H9 (cell line): ENCODE measurements around the gene HGF. TPM values are rescaled to one million over a fixed set of nuclear protein-coding genes. Genes with fewer than 3 reads are reported as not detected.
A peak's percentile ranks its signal among the peaks of the same experiment; 100 is the strongest.

ENCODE experiments used
- DNase-seq: peaks from one replicate; pipeline ENCODE4 v3.0.0-alpha.2; 2017
- H2AFZ ChIP-seq: one replicate; pipeline ENCODE4 v1.6.1; 2013; ENCODE audit warnings: mild to moderate bottlenecking, low read length, control low read depth, moderate library complexity
- H2AK5ac ChIP-seq: 2 replicates; pipeline ENCODE4 v1.6.1; 2013; ENCODE audit warnings: low read length, control low read depth, mixed read lengths; ENCODE audit not compliant: insufficient read length
- H2BK120ac ChIP-seq: one replicate; pipeline ENCODE4 v1.6.1; 2013; ENCODE audit warnings: low read depth, mild to moderate bottlenecking, low read length, control low read depth, inconsistent platforms; ENCODE audit not compliant: poor library complexity, severe bottlenecking
- H2BK12ac ChIP-seq: 2 replicates; pipeline ENCODE4 v1.6.1; 2013; ENCODE audit warnings: low read length, control low read depth, mixed read lengths, low read depth; ENCODE audit not compliant: insufficient read length
- H2BK15ac ChIP-seq: 2 replicates; pipeline ENCODE4 v1.6.1; 2013; ENCODE audit warnings: low read depth, low read length, control low read depth
- H2BK20ac ChIP-seq: one replicate; pipeline ENCODE4 v1.6.1; 2013; ENCODE audit warnings: low read depth, mild to moderate bottlenecking, low read length, control low read depth, inconsistent platforms; ENCODE audit not compliant: poor library complexity, severe bottlenecking
- H2BK5ac ChIP-seq: 2 replicates; pipeline ENCODE4 v1.6.1; 2013; ENCODE audit warnings: low read length, control low read depth, mixed read lengths; ENCODE audit not compliant: insufficient read length
- H3K14ac ChIP-seq: 2 replicates; pipeline ENCODE4 v1.6.1; 2013; ENCODE audit warnings: low read length, control low read depth; ENCODE audit not compliant: insufficient read depth
- H3K18ac ChIP-seq: 2 replicates; pipeline ENCODE4 v1.6.1; 2013; ENCODE audit warnings: low read depth, mild to moderate bottlenecking, mixed read lengths, low read length, control low read depth; ENCODE audit not compliant: insufficient read length
- H3K23ac ChIP-seq: 2 replicates; pipeline ENCODE4 v1.6.1; 2013; ENCODE audit warnings: low read length, control low read depth, mixed read lengths, low read depth; ENCODE audit not compliant: insufficient read length
- H3K23me2 ChIP-seq: 2 replicates; pipeline ENCODE4 v1.6.1; 2013; ENCODE audit warnings: low read depth, mild to moderate bottlenecking, mixed read lengths, low read length, control low read depth; ENCODE audit not compliant: insufficient read length, poor library complexity, severe bottlenecking
- H3K27ac ChIP-seq: 2 replicates; pipeline ENCODE4 v1.5.1; 2013; ENCODE audit warnings: low read length, control low read depth, mixed read lengths, low read depth; ENCODE audit not compliant: insufficient read length
- H3K27me3 ChIP-seq: 2 replicates; pipeline ENCODE4 v1.6.1; 2013; ENCODE audit warnings: low read length, control low read depth, inconsistent platforms; ENCODE audit not compliant: insufficient read depth
- H3K4ac ChIP-seq: 2 replicates; pipeline ENCODE4 v1.6.1; 2013; ENCODE audit warnings: low read depth, mild to moderate bottlenecking, control low read depth, inconsistent platforms, low read length, moderate library complexity
- H3K4me1 ChIP-seq: 2 replicates; pipeline ENCODE4 v1.6.1; 2013; ENCODE audit warnings: low read length, control low read depth, inconsistent platforms; ENCODE audit not compliant: insufficient read depth
- H3K4me2 ChIP-seq: 2 replicates; pipeline ENCODE4 v1.6.1; 2013; ENCODE audit warnings: low read length, control low read depth, mixed read lengths; ENCODE audit not compliant: insufficient read length, insufficient read depth
- H3K56ac ChIP-seq: 2 replicates; pipeline ENCODE4 v1.6.1; 2013; ENCODE audit warnings: low read depth, mild to moderate bottlenecking, mixed read lengths, low read length, control low read depth; ENCODE audit not compliant: insufficient read length
- H3K79me1 ChIP-seq: 2 replicates; pipeline ENCODE4 v1.6.1; 2013; ENCODE audit warnings: low read depth, mild to moderate bottlenecking, moderate library complexity, low read length, control low read depth, inconsistent platforms; ENCODE audit not compliant: insufficient read depth, poor library complexity, severe bottlenecking
- H3K79me2 ChIP-seq: 2 replicates; pipeline ENCODE4 v1.6.1; 2013; ENCODE audit warnings: low read length, control low read depth, inconsistent platforms; ENCODE audit not compliant: insufficient read depth
- H3K9ac ChIP-seq: 2 replicates; pipeline ENCODE4 v1.6.1; 2013; ENCODE audit warnings: low read length, control low read depth, mixed read lengths; ENCODE audit not compliant: insufficient read length; ENCODE audit errors: extremely low read depth
- H3K9me3 ChIP-seq: one replicate; pipeline ENCODE4 v1.6.1; 2013; ENCODE audit warnings: low read depth, low read length, inconsistent platforms; ENCODE audit not compliant: control insufficient read depth
- H3T11ph ChIP-seq: one replicate; pipeline ENCODE4 v1.6.1; 2013; ENCODE audit warnings: mild to moderate bottlenecking, low read length, control low read depth, inconsistent platforms
- H4K20me1 ChIP-seq: one replicate; pipeline ENCODE4 v1.6.1; 2013; ENCODE audit not compliant: control insufficient read depth, insufficient read length, insufficient read depth
- H4K5ac ChIP-seq: 2 replicates; pipeline ENCODE4 v1.6.1; 2013; ENCODE audit warnings: low read depth, mild to moderate bottlenecking, mixed read lengths, low read length, control low read depth; ENCODE audit not compliant: insufficient read length
- H4K8ac ChIP-seq: replicated peaks from 2 replicates; pipeline ENCODE4 v1.6.1; 2013; ENCODE audit warnings: low read length, control low read depth, mixed read lengths, low read depth; ENCODE audit not compliant: insufficient read length
- H4K91ac ChIP-seq: 2 replicates; pipeline ENCODE4 v1.6.1; 2013; ENCODE audit warnings: low read depth, mild to moderate bottlenecking, moderate library complexity, mixed read lengths, low read length, control low read depth; ENCODE audit not compliant: insufficient read length
- H3K27ac Mint-ChIP-seq, 3 experiments: 2 replicates in 2 of 3; 3 replicates in 1 of 3; pipeline ENCODE4 v1.8.0; 2020 to 2021; ENCODE audit warnings: mixed read lengths in 3 of 3, mild to moderate bottlenecking in 1 of 3, moderate library complexity in 1 of 3
- H3K27me3 Mint-ChIP-seq: 2 replicates; pipeline ENCODE4 v1.8.0; 2021; ENCODE audit warnings: low read depth, mild to moderate bottlenecking, moderate library complexity, mixed read lengths
- H3K36me3 Mint-ChIP-seq, 3 experiments: 2 replicates in 2 of 3; 3 replicates in 1 of 3; pipeline ENCODE4 v1.8.0; 2020 to 2021; ENCODE audit warnings: low read depth in 3 of 3, mixed read lengths in 3 of 3; ENCODE audit not compliant: insufficient read depth in 1 of 3
- H3K4me1 Mint-ChIP-seq, 2 experiments: 2 replicates each; pipeline ENCODE4 v1.8.0; 2020; ENCODE audit warnings: mixed read lengths in 2 of 2
- H3K4me3 Mint-ChIP-seq, 2 experiments: 2 replicates in 1 of 2; 3 replicates in 1 of 2; pipeline ENCODE4 v1.8.0; 2020 to 2021; ENCODE audit warnings: mild to moderate bottlenecking in 2 of 2, mixed read lengths in 2 of 2, moderate library complexity in 1 of 2
- H3K9me3 Mint-ChIP-seq, 2 experiments: 2 replicates in 1 of 2; 3 replicates in 1 of 2; pipeline ENCODE4 v1.8.0; 2020; ENCODE audit warnings: mild to moderate bottlenecking in 2 of 2, mixed read lengths in 2 of 2, moderate library complexity in 1 of 2
- CTCF ChIP-seq: fragments of 200-600 bp; sonication (generic); conservative IDR thresholded peaks from 3 replicates; pipeline ENCODE4 v1.8.0; 2021; ENCODE audit warnings: antibody characterized with exemption, mild to moderate bottlenecking
- WGBS: extraction: QIAGEN DNeasy Blood & Tissue Kit; methylation state at CpG from one replicate; pipeline ENCODE4 v1.1.7; 2013; ENCODE audit warnings: missing lambda C conversion rate, low lambda C conversion rate, mixed read lengths; ENCODE audit not compliant: insufficient read length; ENCODE audit errors: extremely low coverage; 5-methylcytosine and 5-hydroxymethylcytosine counted together
- total RNA-seq: library from RNA; stranded (reverse); gene quantifications from 2 replicates; pipeline ENCODE4 v1.2.1, GENCODE V29; 2021

Gene HGF
- total RNA-seq, 1 experiment from 2014 or later: 0.15 TPM

DNA sequence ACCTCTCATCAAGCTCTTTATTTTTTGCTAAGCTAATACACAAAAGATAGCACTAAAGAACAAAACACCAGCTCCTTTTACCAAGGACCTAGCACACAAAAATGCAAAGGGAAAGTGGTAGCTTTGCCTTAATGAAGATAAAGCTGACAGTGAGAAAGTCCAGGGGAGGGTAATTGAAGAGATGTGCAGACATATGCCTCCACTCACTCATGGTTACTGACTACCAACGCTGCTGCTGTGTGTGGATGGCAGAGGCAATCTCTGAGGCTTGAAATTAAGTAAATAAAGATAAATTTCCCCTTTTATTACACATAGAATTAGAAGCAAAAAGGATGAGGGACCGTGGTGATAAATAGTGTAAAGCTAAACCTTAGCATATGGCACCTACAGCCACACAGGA is 87.0 kb downstream of the HGF start:
- no peak overlapping the region for H2BK120ac ChIP-seq
- no peak overlapping the region for H3K56ac ChIP-seq
- H3K4me1 ChIP-seq: no peaks in the 10 kb centered on the region
- no peak overlapping the region for H3K18ac ChIP-seq
- peak overlapping the region; percentile 14 for H2AFZ ChIP-seq
- Mint-ChIP-seq H3K27ac (no peak overlapping the region), H3K4me3 (no peak overlapping the region), H3K27me3 (no peaks in the 10 kb centered on the region), H3K9me3 (no peaks in the 10 kb centered on the region), H3K36me3 (no peaks in the 10 kb centered on the region), H3K4me1 (peaks cover 4 to 5% of the 10 kb centered on the region in 2 experiments)
- no peak overlapping the region for H4K8ac ChIP-seq
- no peak overlapping the region for H3T11ph ChIP-seq
- no peak overlapping the region for H2BK12ac ChIP-seq
- no peak for DNase-seq
- no peaks in the 10 kb centered on the region for H3K79me1 ChIP-seq
- no peak overlapping the region for H4K5ac ChIP-seq
- H2AK5ac ChIP-seq: no peak overlapping the region
- H4K20me1 ChIP-seq: no peaks in the 10 kb centered on the region
- H2BK15ac ChIP-seq: no peak overlapping the region
- no peaks in the 10 kb centered on the region for H3K79me2 ChIP-seq
- no peaks in the 10 kb centered on the region for H3K9me3 ChIP-seq
- no peak overlapping the region for H3K4me2 ChIP-seq
- no peaks in the 10 kb centered on the region for H3K23me2 ChIP-seq
- WGBS: no CpG with 5 or more reads among the region's 2 CpGs
- no peak overlapping the region for H2BK5ac ChIP-seq
- no peak overlapping the region for H3K4ac ChIP-seq
- H4K91ac ChIP-seq: no peak overlapping the region
- H3K27me3 ChIP-seq: no peaks in the 10 kb centered on the region
- no peak overlapping the region for H3K23ac ChIP-seq
- no peak overlapping the region for H3K9ac ChIP-seq
- H3K27ac ChIP-seq: no peak overlapping the region
- TF ChIP-seq CTCF: no peak
- no peak overlapping the region for H3K14ac ChIP-seq
- no peak overlapping the region for H2BK20ac ChIP-seq
